Colon (tissue), 2 donors: ENCODE results near the gene SNCAIP.

Source experiments
- FAIRE-seq: peaks from 2 replicates; lab custom pipeline; 2012; peaks lifted over from hg19 to GRCh38; lab: Jason Lieb, UNC
- donor health status: control.
- donor health status: control.

Gene SNCAIP

DNA sequence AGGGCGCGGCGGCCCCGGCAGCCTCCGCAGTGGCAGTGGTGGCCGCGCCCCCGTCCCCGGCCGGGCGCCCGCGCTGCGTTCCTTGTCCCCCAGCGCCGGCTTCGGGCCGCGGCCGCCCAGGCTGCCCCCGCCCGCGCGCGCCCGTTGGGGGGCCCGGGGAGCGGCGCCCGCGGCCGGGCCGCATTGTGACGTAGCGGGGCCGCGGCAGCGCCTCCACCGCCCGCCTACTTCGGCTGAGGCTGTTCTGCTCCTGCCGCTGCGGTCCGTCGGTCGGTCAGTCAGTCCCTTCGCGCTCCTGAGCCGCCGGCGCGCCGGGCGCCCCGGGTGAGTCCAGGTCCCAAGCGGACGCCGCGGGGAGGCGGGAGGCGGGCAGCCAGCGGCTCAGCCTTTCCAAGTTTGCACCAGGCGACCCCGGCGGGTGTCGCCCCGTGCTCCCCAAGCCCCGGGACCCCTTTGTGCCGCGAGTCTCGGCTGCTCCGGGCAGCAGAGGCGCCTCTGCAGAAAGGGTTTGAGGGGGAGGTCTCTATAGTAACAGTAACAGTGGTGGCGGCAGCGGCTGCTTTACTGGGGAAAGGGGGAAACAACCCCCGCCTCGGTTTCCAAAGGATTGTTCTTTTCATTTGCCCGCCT lies at the start of gene SNCAIP:
TSS of gene SNCAIP (plus strand) at position 277 of the 630 bp plus-strand sequence. CDS start 78,898 bp downstream, outside the sequence.
- FAIRE-seq: no peak

DNA sequence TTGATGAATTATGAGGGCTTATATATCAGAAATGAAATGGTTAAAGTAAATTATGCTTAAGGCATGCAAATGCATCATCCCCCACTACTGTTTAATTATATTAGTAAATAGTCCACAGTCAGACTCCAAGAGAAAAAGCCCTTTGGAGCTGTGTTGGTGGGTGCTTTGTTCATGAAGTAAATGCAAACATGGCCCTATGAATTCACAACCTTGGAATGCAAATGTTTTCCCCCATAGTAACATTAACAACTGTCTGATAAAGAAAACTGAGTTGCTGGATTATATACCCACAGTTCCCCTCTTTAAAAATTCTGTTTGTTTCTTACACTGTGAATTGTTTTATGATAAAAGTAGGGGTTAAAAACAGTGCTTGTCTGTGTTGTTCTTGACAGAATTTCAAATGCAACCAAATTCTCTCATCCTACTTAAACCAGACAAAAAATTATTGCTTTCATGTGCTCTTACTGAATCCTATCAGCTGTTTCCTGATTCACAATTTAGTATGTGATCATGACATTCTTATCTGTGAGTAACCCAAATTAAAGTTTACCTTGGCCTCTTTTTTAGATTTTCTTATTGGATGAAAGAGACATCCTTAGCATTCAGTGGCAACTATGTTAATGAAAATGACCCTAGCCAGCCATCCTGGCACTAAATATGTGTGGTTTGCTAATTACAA lies 48.5 kb upstream of the SNCAIP start:
- FAIRE-seq: no peak

DNA sequence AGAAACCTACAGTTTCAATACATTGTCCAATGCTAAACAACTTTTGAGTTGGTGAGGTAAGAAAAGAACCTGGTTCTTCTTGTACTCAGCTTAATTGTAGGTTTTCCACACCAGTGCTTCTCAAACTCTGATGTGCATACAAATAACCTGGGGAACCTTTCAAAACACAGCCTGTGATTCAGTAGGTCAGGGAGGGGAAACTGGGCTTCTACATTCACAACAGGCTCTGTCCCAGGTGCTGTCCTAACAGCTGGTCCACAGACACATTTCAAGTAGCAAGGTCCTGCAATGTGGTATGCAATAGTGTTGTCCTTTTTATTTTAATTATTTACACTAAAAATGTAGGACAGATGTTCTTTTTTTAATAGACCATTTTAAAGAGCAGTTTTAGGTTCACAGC lies 47.4 kb upstream of the SNCAIP start:
- FAIRE-seq: no peak

DNA sequence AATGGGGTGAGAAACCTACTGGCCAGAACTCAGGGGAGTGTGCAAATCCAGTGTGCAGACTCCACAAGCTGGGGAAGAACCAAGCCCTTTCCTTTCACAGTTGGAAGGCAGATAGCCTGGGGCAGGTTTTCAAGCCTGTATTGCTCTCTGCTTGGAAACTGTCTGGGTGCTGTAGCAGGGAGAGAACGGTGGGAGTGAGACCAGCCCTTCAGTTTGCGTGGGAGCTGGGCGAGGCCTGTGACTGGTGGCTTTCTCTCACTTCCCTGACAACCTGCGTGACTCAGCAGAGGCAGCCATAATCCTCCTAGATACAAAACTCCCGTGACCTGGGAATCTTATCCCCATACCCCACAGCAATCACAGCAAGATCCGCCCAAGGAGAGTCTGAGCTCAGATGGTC lies 44.9 kb upstream of the SNCAIP start:
- FAIRE-seq: no peak

DNA sequence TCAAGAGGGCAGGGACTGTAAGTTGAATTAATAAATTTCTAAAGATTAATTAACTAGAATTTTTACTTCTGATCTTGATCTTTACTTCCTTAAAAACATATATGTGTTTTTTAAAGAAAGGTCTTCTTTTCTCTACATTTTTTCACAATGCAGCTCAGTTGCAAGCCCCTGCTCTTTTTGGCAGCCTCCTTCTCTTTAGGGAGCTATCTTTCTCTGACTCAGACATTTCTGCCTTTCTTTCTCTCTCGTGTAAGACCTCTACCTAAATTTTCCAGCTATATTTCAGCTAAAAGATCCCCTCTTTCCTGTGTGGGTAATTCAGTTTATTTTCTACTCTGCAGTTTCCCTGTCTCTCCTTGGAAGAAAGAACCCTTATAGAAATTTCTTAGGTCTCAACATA lies 38.3 kb upstream of the SNCAIP start:
- no peak for FAIRE-seq

DNA sequence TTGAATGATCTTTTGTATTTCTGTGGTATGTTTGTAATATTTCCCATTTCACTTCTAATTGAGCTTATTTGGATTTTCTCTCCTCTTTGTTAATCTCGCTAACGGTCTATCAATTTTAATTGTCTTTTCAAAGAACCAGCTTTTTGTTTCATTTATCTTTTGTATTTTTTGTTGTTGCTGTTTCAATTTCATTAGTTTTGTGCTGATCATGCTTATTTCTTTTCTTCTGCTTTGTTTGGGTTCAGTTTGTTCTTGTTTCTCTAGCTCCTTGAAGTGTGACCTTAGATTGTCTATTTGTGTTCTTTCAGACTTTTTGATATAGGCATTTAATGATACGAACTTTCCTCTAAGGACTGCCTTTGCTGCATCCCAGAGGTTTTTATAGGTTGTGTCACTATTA lies 28.4 kb upstream of the SNCAIP start:
- no peak for FAIRE-seq

DNA sequence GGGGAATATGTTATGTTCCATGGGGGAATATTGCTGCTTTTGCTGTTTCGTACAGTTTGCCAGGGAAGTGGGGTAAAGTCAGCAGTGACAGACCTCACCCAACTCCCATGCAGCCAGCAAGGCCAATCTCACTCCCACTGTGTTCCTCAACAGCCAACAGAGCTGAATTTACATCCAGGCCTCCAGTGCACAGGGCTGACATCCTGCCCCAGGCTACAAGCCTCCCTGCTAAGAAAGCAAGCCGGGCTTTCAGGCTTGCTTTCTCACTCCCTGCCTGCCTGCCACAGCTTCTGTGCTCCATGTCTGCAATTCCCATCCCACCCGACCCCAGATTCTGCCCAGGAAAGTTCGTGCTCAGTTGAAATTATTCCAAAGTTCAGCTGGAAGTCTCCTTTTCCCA lies 25.5 kb upstream of the SNCAIP start:
- no peak for FAIRE-seq

DNA sequence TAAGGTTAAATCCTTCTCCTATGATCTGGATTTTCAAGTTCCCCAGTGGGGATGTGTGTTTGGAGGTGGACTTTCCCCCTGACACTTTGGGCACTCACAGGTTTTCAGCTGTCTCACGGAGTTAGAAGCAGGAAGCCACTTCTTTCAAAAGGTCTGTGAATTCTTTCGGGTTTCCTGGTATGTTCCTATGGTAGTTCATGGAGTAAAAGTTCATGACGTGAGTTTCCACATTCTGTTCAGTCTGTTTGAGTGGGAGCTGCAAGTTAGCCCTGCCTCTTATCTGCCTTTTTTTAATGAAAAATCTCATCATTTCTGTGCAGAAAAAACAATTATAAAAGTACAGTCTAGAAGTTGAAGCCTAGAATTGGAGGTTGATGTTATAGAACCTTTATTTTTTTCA lies 24.9 kb upstream of the SNCAIP start:
- no peak for FAIRE-seq

DNA sequence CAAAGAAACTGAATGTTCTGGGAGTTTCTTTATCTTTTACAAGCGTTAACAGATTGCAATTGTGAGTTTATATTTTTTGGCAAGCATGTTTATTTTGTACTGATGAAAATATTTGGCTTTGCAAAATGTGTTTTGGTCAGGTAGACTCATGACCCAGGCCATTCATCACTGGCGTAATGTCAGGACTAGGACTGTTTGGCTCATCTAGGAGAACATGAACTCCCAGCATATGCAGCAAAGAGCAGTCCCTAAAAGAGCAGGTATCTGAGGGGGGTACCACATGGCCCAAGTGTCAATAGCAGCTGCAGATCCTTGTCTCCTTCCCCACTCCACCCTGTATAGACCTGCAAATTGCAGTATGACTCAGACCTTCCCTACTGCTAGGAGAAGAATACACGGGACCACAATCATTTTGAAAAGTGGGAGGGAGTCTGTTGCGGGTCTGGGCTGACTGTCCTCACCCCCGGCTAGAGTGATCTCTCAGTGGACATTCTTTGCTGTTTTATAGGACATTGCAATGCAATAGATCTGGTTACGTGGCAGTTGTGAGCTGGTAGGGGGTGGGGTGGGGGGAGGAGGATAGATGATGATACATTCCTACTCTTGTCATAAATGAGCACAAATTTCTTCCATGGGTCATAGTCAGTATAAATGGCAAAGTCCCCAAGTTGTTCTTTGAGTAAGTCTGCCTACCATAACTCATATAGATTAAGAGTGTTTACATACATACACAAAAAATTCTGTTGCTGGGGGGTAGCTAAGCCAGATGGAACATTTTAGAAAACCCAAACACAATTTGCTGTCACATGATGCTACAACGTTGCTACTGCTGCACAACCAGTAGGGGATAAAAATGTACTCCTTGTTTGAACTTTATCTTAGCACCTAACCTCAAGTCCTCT lies 20.8 kb upstream of the SNCAIP start:
- FAIRE-seq: no peak

DNA sequence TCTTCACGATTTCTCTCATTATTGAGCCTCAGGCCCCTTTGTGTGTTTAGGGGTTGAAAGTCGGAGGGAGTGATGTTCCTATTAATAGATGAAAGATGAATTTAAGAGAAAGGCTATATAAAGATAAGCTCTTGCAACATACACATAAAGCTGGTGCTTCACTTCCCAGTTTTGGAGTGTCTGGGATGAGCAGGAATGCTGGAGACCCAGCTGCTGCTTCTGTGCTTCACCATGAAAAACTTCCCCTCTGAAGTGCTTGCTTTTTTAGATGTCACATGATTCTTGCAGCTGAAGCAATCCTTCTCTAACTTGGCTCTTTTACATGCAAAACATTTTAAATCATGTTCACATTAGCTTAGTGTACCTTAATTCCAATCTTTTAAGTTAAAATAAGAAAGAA lies 19.7 kb upstream of the SNCAIP start:
- FAIRE-seq: no peak

DNA sequence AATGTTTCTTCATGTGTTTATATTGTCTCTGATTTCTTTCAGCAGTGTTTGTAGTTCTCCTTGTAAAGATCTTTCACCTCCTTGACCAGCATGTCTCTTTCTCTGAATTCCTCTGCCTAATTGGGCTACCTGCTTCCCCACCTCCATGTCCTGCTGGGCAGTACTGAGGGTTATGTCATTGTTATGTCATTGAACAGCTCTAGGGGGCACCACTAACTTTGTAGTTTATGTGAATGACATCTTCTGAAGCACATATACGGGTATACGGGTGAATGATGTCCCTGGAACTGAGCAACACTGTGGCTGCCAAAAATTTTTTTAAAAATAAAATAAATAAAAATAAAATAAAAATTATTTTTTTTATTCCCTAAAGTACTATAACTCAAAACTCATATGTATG lies 16.9 kb upstream of the SNCAIP start:
- FAIRE-seq: no peak

DNA sequence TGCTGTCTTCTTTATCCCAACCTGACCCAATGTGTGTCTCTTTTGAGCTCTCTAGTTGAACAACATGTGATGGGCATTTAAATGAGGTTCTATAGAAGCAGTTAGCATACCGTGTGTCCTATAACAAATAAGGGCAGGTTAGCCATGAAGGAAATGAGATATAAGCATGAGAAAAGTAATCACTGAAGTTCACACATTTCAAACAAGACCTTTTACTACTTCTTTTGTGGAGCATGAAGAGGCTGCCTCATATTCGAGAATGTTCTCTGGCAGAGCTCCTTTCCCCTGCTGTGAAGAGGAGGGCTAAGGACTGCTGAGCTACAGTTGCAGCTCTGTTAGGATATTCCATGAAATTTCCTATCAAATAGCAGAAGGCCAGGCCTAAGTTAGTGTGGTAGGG lies 15.2 kb upstream of the SNCAIP start:
- FAIRE-seq: no peak

DNA sequence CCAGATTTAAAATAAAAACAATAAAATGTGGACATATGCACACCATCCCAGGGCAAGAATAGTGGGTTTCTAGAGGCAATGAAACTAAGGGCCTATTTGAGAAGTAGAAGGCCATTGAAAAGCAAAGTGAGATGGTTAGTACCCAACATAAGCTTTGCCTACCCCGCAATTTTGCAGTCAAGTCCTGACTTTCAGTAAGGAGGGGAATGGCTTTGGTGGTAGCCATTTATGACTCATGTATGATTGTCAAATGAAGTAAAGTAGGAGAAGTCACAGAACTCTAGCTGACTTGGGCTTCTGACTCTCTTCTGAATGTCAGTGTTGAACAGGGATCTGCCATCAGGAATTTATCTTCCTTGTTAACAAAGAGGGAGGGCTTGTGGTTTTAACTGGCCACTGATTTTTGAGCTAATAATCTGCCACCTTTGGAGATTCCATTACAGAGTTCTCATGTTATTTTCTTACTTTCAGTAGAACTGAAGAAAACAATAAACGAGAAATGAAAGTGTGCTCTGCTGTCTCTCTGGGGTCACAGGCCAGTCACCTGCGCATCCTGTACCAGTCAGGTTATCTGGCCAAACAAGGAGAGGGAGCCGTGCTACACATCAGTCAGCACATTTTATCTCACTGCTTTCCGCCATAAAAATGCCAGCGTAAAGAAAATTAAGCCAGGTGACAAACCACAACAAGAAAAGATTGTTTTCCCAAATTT lies 14.3 kb upstream of the SNCAIP start:
- FAIRE-seq: no peak

DNA sequence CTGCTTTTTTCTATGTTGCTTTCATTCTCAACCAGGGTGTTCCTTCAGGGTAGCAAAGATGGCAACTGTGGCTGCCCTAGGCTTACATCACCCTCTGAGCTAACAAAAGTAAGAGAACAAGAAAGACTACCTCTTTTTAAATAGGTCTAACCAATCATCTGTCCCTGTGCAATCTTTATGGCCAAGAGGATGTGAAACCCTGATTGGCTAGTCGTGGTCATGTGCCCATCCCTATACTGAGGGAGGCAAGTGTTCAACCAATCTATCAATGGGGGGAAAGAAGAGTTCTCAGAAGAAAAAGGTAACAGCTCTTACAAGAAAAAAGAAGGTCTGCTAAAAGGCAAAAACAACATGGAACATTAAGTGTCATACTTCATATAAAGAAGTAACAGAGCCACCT lies 11.7 kb upstream of the SNCAIP start:
- no peak for FAIRE-seq

DNA sequence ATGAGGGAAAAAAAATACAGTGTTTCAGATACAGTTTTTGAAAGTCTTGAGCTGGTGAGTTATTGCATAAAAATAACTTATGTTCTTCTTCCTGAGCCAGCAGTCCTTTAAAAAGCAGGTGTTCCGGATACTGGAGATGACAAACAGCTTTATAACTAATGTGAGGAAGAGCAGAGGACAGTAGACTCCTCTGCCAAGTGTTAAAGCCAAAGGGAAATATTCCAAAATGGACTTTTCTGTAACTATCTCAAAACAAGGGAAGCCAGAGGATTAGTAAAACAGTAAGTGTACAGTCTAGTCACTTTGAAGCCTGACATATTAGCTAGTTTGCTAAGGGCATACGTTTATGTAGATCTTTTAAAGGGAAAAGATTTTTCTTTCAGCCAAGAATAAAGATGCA lies 11.0 kb upstream of the SNCAIP start:
- no peak for FAIRE-seq

DNA sequence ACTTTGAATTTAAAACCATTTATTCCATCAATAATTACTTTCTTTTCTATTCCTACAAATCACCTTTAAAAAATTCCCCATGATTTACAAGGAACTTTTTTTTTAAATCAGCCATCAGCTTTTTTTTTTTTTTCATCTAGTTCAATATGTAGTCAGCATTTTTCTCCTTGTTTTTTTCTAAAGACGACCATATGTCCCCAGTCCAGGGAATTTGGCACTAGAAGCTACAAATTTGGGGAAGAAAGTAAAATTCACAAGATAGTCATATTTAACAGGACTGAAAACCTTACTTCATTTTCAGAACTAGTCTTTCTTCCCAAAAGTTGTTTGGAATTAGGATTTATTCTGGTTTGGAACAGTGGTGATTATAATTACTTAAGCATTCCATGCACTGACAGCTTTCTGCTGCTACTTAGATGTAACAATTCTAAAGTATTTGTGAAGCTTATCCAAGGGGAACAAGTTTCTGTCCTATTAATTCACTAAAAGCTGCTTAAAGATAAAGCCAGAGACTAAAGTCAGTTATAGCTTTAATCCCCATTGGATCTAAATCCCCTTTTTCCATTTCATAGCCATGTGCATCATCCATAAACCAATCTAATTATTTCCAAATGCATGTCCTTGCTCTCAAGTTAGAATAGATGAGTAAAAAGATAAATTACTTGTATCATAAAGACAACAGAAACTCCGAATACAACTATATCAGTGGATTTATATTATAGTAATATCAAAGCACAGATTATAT lies 7.4 kb upstream of the SNCAIP start:
- FAIRE-seq: no peak

DNA sequence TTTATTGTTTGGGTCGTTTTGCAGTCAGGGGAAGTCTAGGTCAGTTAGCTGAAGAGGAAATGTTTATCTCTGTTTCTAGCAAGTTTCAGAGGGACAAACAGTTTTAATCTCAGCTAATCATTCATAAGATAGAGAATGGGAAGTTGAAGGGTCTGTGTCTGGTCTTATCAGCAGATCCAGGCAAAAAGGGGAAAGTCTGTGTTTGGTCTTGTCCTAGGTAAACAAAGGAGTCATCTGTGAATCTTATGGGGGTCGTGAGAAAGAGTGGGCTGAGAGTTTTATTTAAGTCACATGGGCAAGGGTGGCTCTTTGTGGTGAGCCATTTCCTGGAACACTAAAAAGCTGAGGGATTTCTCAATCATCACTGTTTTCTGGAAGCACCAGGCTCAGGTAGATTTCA lies 5.6 kb upstream of the SNCAIP start:
- FAIRE-seq: no peak

DNA sequence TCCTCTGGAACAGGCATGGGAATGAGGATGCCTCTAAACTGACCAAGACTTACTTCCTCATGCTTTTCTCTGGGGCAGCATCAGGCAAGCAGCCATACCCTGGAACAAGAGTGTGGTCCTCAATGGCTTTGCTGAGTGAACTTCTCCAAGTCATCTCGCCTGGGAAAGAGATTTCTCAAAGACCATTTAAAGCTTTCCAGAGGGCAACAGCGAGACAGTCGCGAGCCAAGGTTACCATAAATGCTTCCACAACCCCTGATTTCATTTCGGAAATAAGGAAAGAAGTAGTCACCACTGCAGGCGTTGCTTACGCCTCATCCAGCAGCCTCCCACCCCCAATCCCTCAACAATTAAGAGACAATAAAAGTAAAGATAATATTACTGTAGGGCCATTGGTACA lies 1.1 kb upstream of the SNCAIP start:
- no peak for FAIRE-seq

DNA sequence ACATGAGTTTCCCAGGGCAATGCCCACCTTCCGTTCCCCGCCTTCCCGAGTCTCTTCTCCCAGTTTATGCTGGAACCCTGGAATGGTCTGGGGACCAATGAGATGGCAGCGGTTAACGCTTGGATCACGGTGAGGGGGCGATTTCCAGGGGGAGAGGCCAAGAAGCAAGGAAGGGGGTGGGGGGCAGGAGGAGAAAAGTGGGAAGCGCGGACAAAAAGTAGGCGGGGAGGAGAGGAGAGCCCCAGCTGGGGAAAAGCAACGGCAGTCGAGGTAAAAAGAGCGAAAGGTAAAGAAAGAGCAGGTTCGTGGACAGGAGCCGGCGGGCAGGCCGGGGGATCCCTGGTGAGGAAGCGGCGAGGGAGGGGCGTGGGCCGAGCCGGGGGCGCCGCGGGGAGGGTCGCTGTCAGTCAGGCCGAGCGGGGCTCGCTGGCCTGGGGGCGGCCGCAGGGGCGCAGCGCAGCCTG lies 508 bp upstream of the SNCAIP start:
- FAIRE-seq: no peak

DNA sequence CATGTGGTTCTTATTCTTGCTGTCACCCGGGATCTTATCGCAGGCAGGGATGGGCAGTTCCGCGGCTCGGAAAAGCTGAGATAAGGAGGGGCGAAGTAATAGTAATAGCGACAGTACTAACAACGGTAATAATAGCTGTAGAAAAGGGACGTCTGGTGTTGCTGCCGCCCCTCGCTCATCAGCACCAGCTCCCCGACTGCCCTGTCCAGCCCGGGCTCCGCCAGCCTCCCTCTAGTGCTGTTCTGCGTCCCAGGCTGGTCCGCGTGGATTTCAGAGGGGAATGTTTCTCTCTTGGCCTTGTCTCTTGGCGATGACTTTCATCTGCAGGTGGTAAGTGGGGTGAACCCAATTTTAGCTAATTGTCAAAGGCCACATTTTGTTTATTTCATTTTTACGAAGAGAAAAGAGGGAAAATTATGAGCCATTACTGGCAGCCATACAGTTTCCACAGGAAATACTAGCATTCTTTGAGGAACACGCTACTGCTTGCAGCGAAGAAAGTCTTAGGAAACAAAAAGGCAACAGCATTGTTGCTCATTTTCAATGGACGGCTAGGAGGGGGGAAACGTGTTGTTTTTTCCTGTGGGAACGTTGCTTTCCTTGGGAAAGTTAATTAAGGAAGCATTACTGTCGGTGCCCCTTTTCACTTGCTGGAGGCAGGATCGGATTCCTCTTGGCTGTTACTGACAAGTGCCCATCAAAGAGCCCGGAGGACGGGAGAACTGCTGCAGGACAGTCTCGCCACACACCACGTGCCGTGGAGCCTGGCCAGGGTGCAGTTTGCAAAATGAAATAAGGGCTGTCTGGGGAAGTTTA lies 762 bp downstream of the SNCAIP start:
- FAIRE-seq: no peak

DNA sequence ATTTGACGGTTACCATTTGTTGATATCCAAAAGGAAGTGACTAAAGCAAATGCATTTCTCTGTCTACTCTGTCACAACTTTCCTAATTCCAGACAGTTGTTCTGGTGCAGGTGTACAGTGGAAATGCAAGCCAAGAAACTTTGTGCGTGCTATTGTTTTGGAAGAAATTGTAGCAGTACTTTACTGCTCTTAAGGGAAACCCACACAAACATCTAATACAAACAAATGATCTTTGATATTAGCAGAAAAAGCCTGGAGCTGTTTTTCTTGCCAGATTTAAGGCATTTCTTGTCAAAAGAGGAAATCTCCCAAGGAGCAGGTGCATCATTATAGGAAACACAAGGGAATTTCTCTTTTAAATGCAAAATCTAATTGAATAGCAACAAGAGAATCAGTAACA lies 2.0 kb downstream of the SNCAIP start:
- no peak for FAIRE-seq
